H1 (cell line): Measurements from ENCODE around the gene SMG5. TPM values are rescaled to one million over a fixed set of nuclear protein-coding genes. Genes with fewer than 3 reads are reported as not detected.

ENCODE experiments used
- CTCF ChIA-PET: fragments of 300-600 bp; sonication (Branson Sonifier 250); formaldehyde crosslinking; loops from one replicate; lab custom pipeline; 2021; ENCODE audit not compliant: partially characterized antibody; lab: Charles Lee
- POLR2A ChIA-PET: fragments of 300-600 bp; sonication (Branson Sonifier 250); formaldehyde crosslinking; loops from one replicate; lab custom pipeline; 2021; ENCODE audit warnings: inconsistent platforms; ENCODE audit not compliant: partially characterized antibody; lab: Charles Lee
- DNase-seq, 2 experiments: peaks; one replicate each; pipeline versions ENCODE4 v3.0.0 to v3.0.0-alpha.2; 2010 to 2022; ENCODE audit warnings: low spot score in 2 of 2, low read depth in 1 of 2, mixed read lengths in 1 of 2
- FAIRE-seq: peaks from 2 replicates; lab custom pipeline; 2011; peaks lifted over from hg19 to GRCh38; lab: Jason Lieb, UNC
- H2AFZ ChIP-seq: 2 replicates; pipeline ENCODE4 v1.8.1; 2012; ENCODE audit warnings: low read length, inconsistent platforms
- H2AK5ac ChIP-seq: 2 replicates; pipeline ENCODE4 v1.6.1; 2013; ENCODE audit warnings: low read depth, low read length
- H2BK120ac ChIP-seq: replicated peaks from 2 replicates; pipeline ENCODE3; 2013; ENCODE audit warnings: low read depth, low read length, inconsistent platforms
- H2BK12ac ChIP-seq: 2 replicates; pipeline ENCODE4 v1.6.1; 2013; ENCODE audit warnings: low read depth, low read length
- H2BK15ac ChIP-seq: 2 replicates; pipeline ENCODE4 v1.6.1; 2013; ENCODE audit warnings: low read length
- H2BK20ac ChIP-seq: 2 replicates; pipeline ENCODE4 v1.6.1; 2013; ENCODE audit warnings: low read length
- H2BK5ac ChIP-seq: 2 replicates; pipeline ENCODE4 v1.6.1; 2013; ENCODE audit warnings: low read depth, low read length
- H3K14ac ChIP-seq: 2 replicates; pipeline ENCODE4 v1.6.1; 2013; ENCODE audit warnings: inconsistent platforms; ENCODE audit not compliant: insufficient read length
- H3K18ac ChIP-seq: 2 replicates; pipeline ENCODE4 v1.6.1; 2013; ENCODE audit warnings: low read length; ENCODE audit errors: extremely low read depth
- H3K23ac ChIP-seq: 2 replicates; pipeline ENCODE4 v1.6.1; 2013; ENCODE audit warnings: inconsistent platforms; ENCODE audit not compliant: insufficient read length
- H3K23me2 ChIP-seq: 2 replicates; pipeline ENCODE4 v1.6.1; 2013; ENCODE audit warnings: low read depth, low read length
- H3K27ac ChIP-seq: 2 replicates; pipeline ENCODE4 v1.6.1; 2011; ENCODE audit warnings: low read depth, low read length, inconsistent platforms
- H3K27me3 ChIP-seq, 4 experiments: replicated peaks in 1 of 4; 1 replicate in 1 of 4; 2 replicates in 3 of 4; pipeline versions ENCODE4 v1.6.1 to v1.8.1; 2011 to 2013; ENCODE audit warnings: low read length in 3 of 4, mild to moderate bottlenecking in 3 of 4, inconsistent platforms in 2 of 4, mixed read lengths in 2 of 4, moderate library complexity in 1 of 4; ENCODE audit not compliant: control insufficient read depth in 3 of 4, insufficient read depth in 3 of 4; ENCODE audit errors: extremely low read depth in 1 of 4
- H3K36me3 ChIP-seq, 4 experiments: 2 replicates each; pipeline versions ENCODE4 v1.6.1 to v1.8.1; 2011 to 2013; ENCODE audit warnings: mild to moderate bottlenecking in 4 of 4, low read length in 3 of 4, moderate library complexity in 2 of 4, control low read depth in 1 of 4, inconsistent platforms in 1 of 4; ENCODE audit not compliant: insufficient read depth in 4 of 4, control insufficient read depth in 2 of 4
- H3K4ac ChIP-seq: replicated peaks from 2 replicates; pipeline ENCODE3; 2013; ENCODE audit warnings: low read length, low read depth, mixed read lengths, inconsistent platforms; ENCODE audit not compliant: insufficient read length
- H3K4me1 ChIP-seq, 4 experiments: replicated peaks in 1 of 4; 1 replicate in 1 of 4; 2 replicates in 3 of 4; pipeline versions ENCODE4 v1.6.1 to v1.8.1; 2011 to 2013; ENCODE audit warnings: low read length in 3 of 4, inconsistent platforms in 2 of 4, mixed read lengths in 1 of 4; ENCODE audit not compliant: insufficient read depth in 4 of 4, control insufficient read depth in 3 of 4
- H3K4me2 ChIP-seq, 2 experiments: 2 replicates each; pipeline versions ENCODE4 v1.6.1 to v1.8.1; 2011 to 2013; ENCODE audit warnings: low read depth in 2 of 2, low read length in 2 of 2, control low read depth in 1 of 2, inconsistent platforms in 1 of 2, mild to moderate bottlenecking in 1 of 2; ENCODE audit not compliant: insufficient read depth in 1 of 2
- H3K4me3 ChIP-seq, 4 experiments: fragments of 200-600, 300-600 bp in 1 of 4; sonication (generic), shearing (Covaris generic), sonication (Bioruptor Twin) in 1 of 4; 2 replicates each; pipeline versions ENCODE4 v1.5.1 to v1.8.1; 2011 to 2016; ENCODE audit warnings: low read length in 4 of 4, low read depth in 3 of 4, control low read depth in 2 of 4, inconsistent platforms in 2 of 4, mild to moderate bottlenecking in 2 of 4, mixed read lengths in 1 of 4, moderate library complexity in 1 of 4; ENCODE audit not compliant: insufficient read depth in 2 of 4; ENCODE audit errors: extremely low read depth in 1 of 4
- H3K56ac ChIP-seq: replicated peaks from 2 replicates; pipeline ENCODE3; 2013; ENCODE audit warnings: low read depth, mild to moderate bottlenecking, mixed read lengths, low read length, inconsistent platforms; ENCODE audit not compliant: insufficient read length
- H3K79me1 ChIP-seq: 2 replicates; pipeline ENCODE4 v1.6.1; 2013; ENCODE audit warnings: low read depth, low read length, control low read depth
- H3K79me2 ChIP-seq, 2 experiments: 2 replicates each; pipeline versions ENCODE4 v1.6.1 to v1.8.1; 2012 to 2013; ENCODE audit warnings: low read length in 2 of 2, mild to moderate bottlenecking in 2 of 2, inconsistent platforms in 1 of 2; ENCODE audit not compliant: insufficient read depth in 2 of 2, control insufficient read depth in 1 of 2
- H3K9ac ChIP-seq, 4 experiments: replicated peaks in 1 of 4; 1 replicate in 1 of 4; 2 replicates in 3 of 4; pipeline versions ENCODE4 v1.6.1 to v1.8.1; 2011 to 2013; ENCODE audit warnings: low read depth in 3 of 4, low read length in 3 of 4, control low read depth in 2 of 4, mild to moderate bottlenecking in 2 of 4, moderate library complexity in 2 of 4, inconsistent platforms in 1 of 4; ENCODE audit errors: extremely low read depth in 1 of 4
- H3K9me3 ChIP-seq, 2 experiments: 2 replicates each; pipeline versions ENCODE4 v1.6.1 to v1.8.1; 2012 to 2013; ENCODE audit warnings: mild to moderate bottlenecking in 2 of 2, moderate library complexity in 2 of 2, control low read depth in 1 of 2, inconsistent platforms in 1 of 2, low read depth in 1 of 2, low read length in 1 of 2, mixed read lengths in 1 of 2; ENCODE audit not compliant: insufficient read depth in 2 of 2
- H4K20me1 ChIP-seq, 2 experiments: replicated peaks in 1 of 2; 2 replicates each; pipeline versions ENCODE3 to v1.8.1; 2011 to 2013; ENCODE audit warnings: inconsistent platforms in 2 of 2, low read length in 2 of 2, mild to moderate bottlenecking in 1 of 2; ENCODE audit not compliant: insufficient read depth in 2 of 2, control insufficient read depth in 1 of 2
- H4K5ac ChIP-seq: 2 replicates; pipeline ENCODE4 v1.6.1; 2013; ENCODE audit warnings: low read length, low read depth, mixed read lengths, inconsistent platforms; ENCODE audit not compliant: insufficient read length
- H4K8ac ChIP-seq: 2 replicates; pipeline ENCODE4 v1.8.0; 2013; ENCODE audit warnings: mild to moderate bottlenecking, moderate library complexity, low read length, inconsistent platforms; ENCODE audit not compliant: insufficient read depth; ENCODE audit errors: extremely low read depth
- H4K91ac ChIP-seq: replicated peaks from 2 replicates; pipeline ENCODE3; 2013; ENCODE audit warnings: low read length, mixed read lengths, inconsistent platforms; ENCODE audit not compliant: insufficient read length
- BCL11A ChIP-seq, 2 experiments: IDR thresholded peaks; one replicate each; pipeline ENCODE4 v1.6.1; 2011; ENCODE audit warnings: low read depth in 2 of 2, low read length in 2 of 2, mild to moderate bottlenecking in 2 of 2
- CREB1 ChIP-seq: IDR thresholded peaks from 2 replicates; pipeline ENCODE4 v1.6.1; 2012; ENCODE audit warnings: inconsistent platforms
- HDAC6 ChIP-seq: IDR thresholded peaks from one replicate; pipeline ENCODE4 v1.7.1; 2012; ENCODE audit warnings: low read depth, mild to moderate bottlenecking, inconsistent platforms, low read length, moderate library complexity
- KDM5A ChIP-seq: fragments of 200-600 bp; IDR thresholded peaks from 2 replicates; pipeline ENCODE4 v1.7.1; 2012; ENCODE audit warnings: mild to moderate bottlenecking, low read length, inconsistent platforms, mixed read lengths
- NANOG ChIP-seq: IDR thresholded peaks from 2 replicates; pipeline ENCODE4 v1.6.1; 2011; ENCODE audit warnings: low read length, low read depth, mild to moderate bottlenecking, inconsistent platforms; ENCODE audit not compliant: insufficient read depth, poor library complexity, severe bottlenecking
- POLR2A ChIP-seq, 2 experiments: IDR thresholded peaks; 1 replicate in 1 of 2; 2 replicates in 1 of 2; pipeline ENCODE4 v1.6.1; 2011; ENCODE audit warnings: low read depth in 2 of 2, low read length in 2 of 2, mild to moderate bottlenecking in 2 of 2; ENCODE audit errors: control extremely low read depth in 1 of 2
- POU5F1 ChIP-seq: IDR thresholded peaks from 2 replicates; pipeline ENCODE4 v1.6.1; 2011; ENCODE audit warnings: low read depth, mild to moderate bottlenecking, low read length, moderate library complexity
- RBBP5 ChIP-seq: IDR thresholded peaks from 2 replicates; pipeline ENCODE4 v1.7.1; 2012; ENCODE audit warnings: low read depth, mild to moderate bottlenecking, inconsistent platforms, low read length, moderate library complexity, borderline replicate concordance
- SIN3A ChIP-seq, 2 experiments: IDR thresholded peaks in 1 of 2; conservative IDR thresholded peaks in 1 of 2; 2 replicates each; pipeline ENCODE4 v1.6.1; 2011 to 2012; ENCODE audit warnings: low read length in 2 of 2, improper control_type of control experiment in 1 of 2, low read depth in 1 of 2, mild to moderate bottlenecking in 1 of 2
- SRF ChIP-seq: IDR thresholded peaks from 2 replicates; pipeline ENCODE4 v1.6.1; 2011; ENCODE audit warnings: mild to moderate bottlenecking, low read depth, low read length, moderate library complexity
- SUZ12 ChIP-seq: fragments of 200-600 bp; sonication (generic); IDR thresholded peaks from 2 replicates; pipeline ENCODE4 v1.6.1; 2012; ENCODE audit warnings: mild to moderate bottlenecking, inconsistent platforms, low read length, moderate library complexity, mixed read lengths
- TBP ChIP-seq: IDR thresholded peaks from 2 replicates; pipeline ENCODE4 v1.6.1; 2011; ENCODE audit warnings: low read depth, low read length, improper control_type of control experiment
- WGBS, 2 experiments: shearing (Covaris generic) in 1 of 2; methylation state at CpG; one replicate each; pipeline versions ENCODE4 v1.1.6 to v1.1.7; 2013 to 2015; ENCODE audit warnings: low lambda C conversion rate in 2 of 2, mixed read lengths in 2 of 2, inconsistent platforms in 1 of 2, low coverage in 1 of 2, missing lambda C conversion rate in 1 of 2; ENCODE audit not compliant: insufficient replicate concordance in 2 of 2, insufficient coverage in 1 of 2, insufficient read length in 1 of 2; ENCODE audit errors: extremely low coverage in 1 of 2, missing lambda C conversion rate in 1 of 2; 5-methylcytosine and 5-hydroxymethylcytosine counted together
- polyA plus RNA-seq, 7 experiments: library from polyadenylated mRNA; depleted of rRNA in 3 of 7; stranded (reverse) in 5 of 7; unstranded in 2 of 7; fragments of >200 nt in 5 of 7; fragments of 200-250 nt in 2 of 7; gene quantifications; 1 replicate in 5 of 7; 2 replicates in 1 of 7; 4 replicates in 1 of 7; pipeline versions ENCODE4 v1.2.1 to v1.2.3, GENCODE V29; 2011 to 2013; ENCODE audit warnings: missing spikeins in 2 of 7, mixed read lengths in 2 of 7
- total RNA-seq: library from RNA; stranded (reverse); fragmentation: NEBNext Ultra II Directional; extraction: Animal tissue kit (Norgen Biotek cat#: 25700); gene quantifications from 2 replicates; pipeline ENCODE4 v1.2.1, GENCODE V29; 2021
- TF ChIP-seq, protein P1 (sequence below): IDR thresholded peaks from 2 replicates; pipeline ENCODE4 v1.6.1; 2012; ENCODE audit warnings: inconsistent platforms

SMG5 gene
- total and polyA plus RNA-seq, 2 of the 8 experiments (the other 6 are each of a cell fraction or from before 2014, with no cell fraction given), result 32.7 to 98.0 TPM

GRCh38 chr1:156233426-156234127 is 49.0 kb downstream of the SMG5 start:
- H3K4me1 ChIP-seq, result no peaks in the 10 kb centered on the region
- no peak overlapping the region for H4K5ac ChIP-seq
- H3K14ac ChIP-seq, result no peak overlapping the region
- WGBS, 2 experiments, result 89% methylated on average over 5 of the region's 5 CpGs; no CpG with 5 or more reads in 1 of the 2 experiments
- H3K23ac ChIP-seq, result no peak overlapping the region
- no peak overlapping the region for H2BK12ac ChIP-seq
- DNase-seq (no peak), FAIRE-seq (no peak)
- H3K79me1 ChIP-seq, result peaks cover under 1% of the 10 kb centered on the region
- H2BK120ac ChIP-seq, result no peak overlapping the region
- POLR2A ChIA-PET, result interaction anchor here (0.6 to 12.7 kb wide), 7 partner anchors 9 to 86 kb away, joined by 3 to 82 read pairs (median 3); partner anchors contain the start of genes BGLAP and PAQR6
- H3K4ac ChIP-seq, result no peak overlapping the region
- no peak overlapping the region for H3K18ac ChIP-seq
- no peak overlapping the region for H4K8ac ChIP-seq
- no peak overlapping the region for H3K27ac ChIP-seq
- H3K4me2 ChIP-seq, result no peak overlapping the region
- H4K91ac ChIP-seq, result no peak overlapping the region
- H3K9me3 ChIP-seq, result no peaks in the 10 kb centered on the region
- H2BK20ac ChIP-seq, result no peak overlapping the region
- peaks cover 0 to 4% of the 10 kb centered on the region in 2 experiments for H4K20me1 ChIP-seq
- peaks cover 11 to 39% (median 22%) of the 10 kb centered on the region in 4 experiments; a peak in 6 of 8 replicates for H3K36me3 ChIP-seq
- H3K27me3 ChIP-seq, result no peaks in the 10 kb centered on the region
- H3K4me3 ChIP-seq, result no peak overlapping the region
- no peak overlapping the region for H3K9ac ChIP-seq
- H2AFZ ChIP-seq, result no peak overlapping the region
- no peak overlapping the region for H3K56ac ChIP-seq
- no peak overlapping the region for H2AK5ac ChIP-seq
- no peaks in the 10 kb centered on the region for H3K23me2 ChIP-seq
- CTCF ChIA-PET, result interaction anchor here (0.6 to 47.2 kb wide), 9 partner anchors 8 to 396 kb away, joined by 3 to 1265 read pairs (median 5); partner anchors contain the start of genes PAQR6, PMF1 and SEMA4A
- H3K79me2 ChIP-seq, result no peaks in the 10 kb centered on the region
- H2BK5ac ChIP-seq, result no peak overlapping the region
- H2BK15ac ChIP-seq, result no peak overlapping the region
- no peak for TF ChIP-seq SIN3A (conservative IDR thresholded peaks at IDR 0.05 in 1 of 2, IDR thresholded peaks at IDR 0.05 in 1 of 2; ENCODE audit: low read depth in 1 of 2, low read length in 2 of 2)
- no peak for TF ChIP-seq KDM5A
- no peak for TF ChIP-seq TBP
- no peak for TF ChIP-seq SRF
- TF ChIP-seq, protein P1, sequence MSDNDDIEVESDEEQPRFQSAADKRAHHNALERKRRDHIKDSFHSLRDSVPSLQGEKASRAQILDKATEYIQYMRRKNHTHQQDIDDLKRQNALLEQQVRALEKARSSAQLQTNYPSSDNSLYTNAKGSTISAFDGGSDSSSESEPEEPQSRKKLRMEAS, result no peak
- no peak for TF ChIP-seq NANOG
- no peak for TF ChIP-seq HDAC6
- TF ChIP-seq POLR2A (IDR thresholded peaks at IDR 0.05; ENCODE audit: control extremely low read depth in 1 of 2, low read depth in 2 of 2, low read length in 2 of 2), result no peak
- no peak for TF ChIP-seq POU5F1
- no peak for TF ChIP-seq RBBP5
- TF ChIP-seq BCL11A (IDR thresholded peaks at IDR 0.05; ENCODE audit: low read depth in 2 of 2, low read length in 2 of 2), result no peak
- no peak for TF ChIP-seq CREB1
- no peak for TF ChIP-seq SUZ12
